ENCODE measurements around the gene SLC22A12. TPM values are rescaled to one million over a fixed set of nuclear protein-coding genes. Genes with fewer than 3 reads are reported as not detected.
"Not testable (repeated sequence)": the region's sequence is repeated elsewhere in the genome, so short reads cannot be mapped to it uniquely, and the experiment has no call there.

Gene SLC22A12
- total RNA-seq, 2 donors from 2014 or later, result not detected

DNA sequence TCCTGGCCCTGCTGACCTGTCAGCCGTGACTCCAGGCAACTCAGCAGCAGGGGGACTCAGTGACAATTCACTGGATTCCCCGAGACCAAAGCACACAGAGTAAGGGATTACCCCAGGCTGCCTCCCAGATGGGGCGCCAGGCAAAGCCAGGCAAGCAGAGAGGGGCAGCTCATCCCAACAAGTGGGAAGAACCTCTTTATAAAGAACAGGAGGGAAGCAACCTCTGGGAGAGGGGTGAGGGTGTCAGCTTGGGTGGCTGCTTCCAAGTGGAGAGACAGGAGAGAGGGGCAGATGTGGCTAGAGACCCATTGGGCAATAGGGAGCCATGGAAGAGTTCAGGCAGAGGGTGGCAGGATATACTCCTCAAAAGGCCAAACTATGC, 1.2 kb downstream of the SLC22A12 start:
- peaks cover 0 to 21% of the 10 kb centered on the region in 2 donors for H3K9me3 ChIP-seq
- DNase-seq (ENCODE audit: low spot score), result no peak
- no peaks in the 10 kb centered on the region for H3K4me1 ChIP-seq
- no peaks in the 10 kb centered on the region for H3K36me3 ChIP-seq
- no peak overlapping the region for H3K4me3 ChIP-seq
- H3K27ac ChIP-seq, result no peak overlapping the region
- TF ChIP-seq, protein P1, sequence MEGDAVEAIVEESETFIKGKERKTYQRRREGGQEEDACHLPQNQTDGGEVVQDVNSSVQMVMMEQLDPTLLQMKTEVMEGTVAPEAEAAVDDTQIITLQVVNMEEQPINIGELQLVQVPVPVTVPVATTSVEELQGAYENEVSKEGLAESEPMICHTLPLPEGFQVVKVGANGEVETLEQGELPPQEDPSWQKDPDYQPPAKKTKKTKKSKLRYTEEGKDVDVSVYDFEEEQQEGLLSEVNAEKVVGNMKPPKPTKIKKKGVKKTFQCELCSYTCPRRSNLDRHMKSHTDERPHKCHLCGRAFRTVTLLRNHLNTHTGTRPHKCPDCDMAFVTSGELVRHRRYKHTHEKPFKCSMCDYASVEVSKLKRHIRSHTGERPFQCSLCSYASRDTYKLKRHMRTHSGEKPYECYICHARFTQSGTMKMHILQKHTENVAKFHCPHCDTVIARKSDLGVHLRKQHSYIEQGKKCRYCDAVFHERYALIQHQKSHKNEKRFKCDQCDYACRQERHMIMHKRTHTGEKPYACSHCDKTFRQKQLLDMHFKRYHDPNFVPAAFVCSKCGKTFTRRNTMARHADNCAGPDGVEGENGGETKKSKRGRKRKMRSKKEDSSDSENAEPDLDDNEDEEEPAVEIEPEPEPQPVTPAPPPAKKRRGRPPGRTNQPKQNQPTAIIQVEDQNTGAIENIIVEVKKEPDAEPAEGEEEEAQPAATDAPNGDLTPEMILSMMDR (IDR thresholded peaks at IDR 0.05), result no peak
- no peaks in the 10 kb centered on the region for H3K27me3 ChIP-seq

DNA sequence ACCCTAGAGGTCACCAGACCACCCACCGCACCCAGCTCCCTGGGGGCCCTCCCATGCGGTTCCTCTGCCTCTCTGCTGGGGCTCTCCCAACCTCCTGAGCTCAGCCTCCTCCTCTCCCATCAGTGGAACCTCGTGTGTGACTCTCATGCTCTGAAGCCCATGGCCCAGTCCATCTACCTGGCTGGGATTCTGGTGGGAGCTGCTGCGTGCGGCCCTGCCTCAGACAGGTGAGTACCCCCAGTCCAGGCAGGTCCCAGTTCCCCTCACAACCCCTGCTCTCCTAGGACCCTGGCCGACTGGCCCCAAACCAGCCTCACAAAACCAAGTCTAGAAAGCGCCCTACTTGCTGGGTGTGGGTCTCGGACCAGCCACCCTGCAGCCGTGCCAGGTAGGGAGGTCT, 1.6 kb downstream of the SLC22A12 start:
- H3K27ac ChIP-seq, result no peak overlapping the region
- no peak for DNase-seq (ENCODE audit: low spot score)
- H3K4me1 ChIP-seq, result no peaks in the 10 kb centered on the region
- TF ChIP-seq, protein P1 (IDR thresholded peaks at IDR 0.05), result no peak
- H3K9me3 ChIP-seq, result peaks cover 0 to 17% of the 10 kb centered on the region in 2 donors
- H3K4me3 ChIP-seq, result no peak overlapping the region
- H3K27me3 ChIP-seq, result no peaks in the 10 kb centered on the region
- H3K36me3 ChIP-seq, result no peaks in the 10 kb centered on the region

DNA sequence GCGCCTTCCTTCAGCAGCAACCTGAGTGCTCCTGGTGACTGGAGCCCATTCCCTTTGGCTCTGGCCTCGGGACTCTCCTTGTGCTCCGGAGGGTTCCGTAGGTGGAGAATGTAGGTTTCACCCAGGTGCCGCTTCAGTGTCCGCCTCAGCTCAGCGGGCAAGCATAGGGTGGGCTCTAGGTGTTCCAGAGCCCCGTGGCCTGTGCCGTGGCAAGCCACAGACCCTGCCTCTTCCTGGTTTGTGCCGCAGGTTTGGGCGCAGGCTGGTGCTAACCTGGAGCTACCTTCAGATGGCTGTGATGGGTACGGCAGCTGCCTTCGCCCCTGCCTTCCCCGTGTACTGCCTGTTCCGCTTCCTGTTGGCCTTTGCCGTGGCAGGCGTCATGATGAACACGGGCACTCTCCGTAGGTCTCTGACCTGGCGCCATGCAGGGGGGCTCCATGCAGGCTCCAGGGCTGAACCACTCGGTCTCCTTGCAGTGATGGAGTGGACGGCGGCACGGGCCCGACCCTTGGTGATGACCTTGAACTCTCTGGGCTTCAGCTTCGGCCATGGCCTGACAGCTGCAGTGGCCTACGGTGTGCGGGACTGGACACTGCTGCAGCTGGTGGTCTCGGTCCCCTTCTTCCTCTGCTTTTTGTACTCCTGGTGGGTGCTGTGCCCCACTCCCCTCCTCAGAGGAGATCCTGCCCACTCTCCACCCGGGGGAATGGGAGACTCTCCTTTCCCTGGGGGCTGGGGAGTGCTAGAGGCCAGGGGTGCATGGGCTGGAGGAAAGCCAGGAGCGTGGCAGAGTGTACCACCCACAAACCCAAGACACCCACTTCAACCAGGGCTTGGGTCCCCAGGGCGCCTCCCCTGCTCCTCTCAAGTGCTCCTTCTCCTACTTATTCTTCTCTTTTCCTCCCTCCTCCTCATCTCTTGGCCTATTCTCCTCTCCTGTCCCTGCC, 2.4 kb downstream of the SLC22A12 start:
- DNase-seq (ENCODE audit: low spot score), result no peak
- Histone ChIP-seq H3K9me3 (peaks cover 0 to 11% of the 10 kb centered on the region in 2 donors), H3K27me3 (no peaks in the 10 kb centered on the region), H3K4me3 (no peak overlapping the region), H3K4me1 (no peaks in the 10 kb centered on the region), H3K27ac (no peak overlapping the region), H3K36me3 (no peaks in the 10 kb centered on the region)
- TF ChIP-seq, protein P1 (IDR thresholded peaks at IDR 0.05), result no peak

DNA sequence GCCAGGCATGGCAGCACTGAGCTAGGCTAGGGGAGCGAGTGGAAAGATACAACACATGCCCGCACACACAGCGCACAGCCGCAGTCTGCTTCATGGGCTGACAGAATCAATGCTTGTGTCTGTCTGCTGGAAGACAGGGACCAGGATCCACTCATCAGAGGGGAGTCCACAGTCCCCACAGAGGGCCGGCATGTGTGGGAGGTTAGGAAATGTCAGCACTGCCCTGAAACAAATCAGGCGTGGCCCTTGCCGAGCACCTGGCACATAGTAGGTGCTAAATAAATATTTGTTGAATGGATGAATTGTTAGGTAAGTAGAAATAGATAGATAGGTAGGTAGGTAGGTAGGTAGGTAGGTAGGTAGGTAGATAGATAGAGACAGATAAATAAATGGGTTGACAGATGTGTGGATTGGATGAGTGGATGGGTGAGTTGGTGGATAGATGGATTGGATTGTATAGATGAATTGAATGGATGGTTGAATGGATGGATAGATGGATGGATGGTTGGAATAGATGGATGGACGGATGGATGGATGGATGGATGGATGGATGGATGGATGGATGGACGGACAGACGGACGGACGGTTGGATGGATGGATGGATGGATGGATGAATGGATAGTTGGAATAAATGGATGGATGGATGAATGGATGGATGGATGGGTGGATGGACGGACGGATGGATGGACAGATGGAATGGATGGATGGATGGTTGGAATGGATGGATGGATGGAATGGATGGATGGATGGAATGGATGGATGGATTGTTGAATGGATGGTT, 3.3 kb downstream of the SLC22A12 start:
- TF ChIP-seq, protein P1 (IDR thresholded peaks at IDR 0.05), result no peak
- Histone ChIP-seq H3K27ac (no peak overlapping the region), H3K9me3 (peaks cover 0 to 1% of the 10 kb centered on the region in 2 donors), H3K27me3 (no peaks in the 10 kb centered on the region), H3K4me3 (no peak overlapping the region), H3K4me1 (no peaks in the 10 kb centered on the region), H3K36me3 (no peaks in the 10 kb centered on the region)
- DNase-seq (ENCODE audit: low spot score), result no peak

DNA sequence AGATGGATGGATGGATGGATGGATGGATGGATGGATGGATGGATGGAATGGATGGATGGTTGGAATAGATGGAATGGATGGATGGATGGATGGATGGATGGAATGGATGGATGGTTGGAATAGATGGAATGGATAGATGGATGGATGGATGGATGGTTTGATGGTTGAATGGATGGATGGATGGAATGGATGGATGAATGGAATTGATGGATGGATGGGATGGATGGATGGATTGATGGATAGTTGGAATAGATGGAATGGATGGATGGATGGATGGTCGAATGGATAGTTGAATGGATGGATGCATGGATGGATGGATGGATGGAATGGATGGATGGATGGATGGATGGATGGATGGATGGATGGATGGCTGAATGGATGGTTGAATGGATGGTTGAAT, 4.9 kb downstream of the SLC22A12 start:
- H3K4me1 ChIP-seq; DNase-seq (ENCODE audit: low spot score); H3K4me3 ChIP-seq; H3K27me3 ChIP-seq; H3K9me3 ChIP-seq; H3K27ac ChIP-seq; H3K36me3 ChIP-seq: not testable (repeated sequence)

DNA sequence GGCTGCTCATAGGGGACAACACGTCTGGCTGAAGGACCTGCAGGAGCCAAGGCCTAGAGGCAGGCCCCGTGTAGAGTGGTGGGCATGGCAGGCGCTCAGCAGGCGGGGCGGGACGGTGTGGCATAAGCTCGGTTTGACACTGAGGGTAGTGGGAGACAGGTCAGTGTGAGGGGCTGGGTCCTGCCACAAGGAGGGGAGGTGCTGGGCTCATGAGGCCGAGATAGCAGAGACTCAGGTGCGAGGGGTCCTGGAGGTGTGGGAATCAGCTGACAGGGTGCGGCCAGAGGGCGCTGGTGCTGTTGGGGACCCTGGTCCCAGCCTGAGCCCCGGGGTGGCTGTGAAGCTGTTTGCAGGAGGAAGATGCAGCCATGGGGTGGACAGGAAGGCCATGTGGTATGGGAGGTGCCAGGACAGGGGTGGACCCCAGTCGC, 6.7 kb downstream of the SLC22A12 start:
- no peaks in the 10 kb centered on the region for H3K4me1 ChIP-seq
- H3K4me3 ChIP-seq, result no peak overlapping the region
- no peak overlapping the region for H3K27ac ChIP-seq
- no peak for DNase-seq (ENCODE audit: low spot score)
- TF ChIP-seq, protein P1 (IDR thresholded peaks at IDR 0.05), result no peak
- no peaks in the 10 kb centered on the region for H3K36me3 ChIP-seq
- no peaks in the 10 kb centered on the region for H3K27me3 ChIP-seq
- no peaks in the 10 kb centered on the region for H3K9me3 ChIP-seq

All from right atrium auricular region (tissue), 2 donors.